Central memory CD4-positive, alpha-beta T cell (primary cell): ENCODE data around the gene LIPE.

Experiments
- DNase-seq: peaks from one replicate; pipeline ENCODE4 v3.0.0; 2022

Gene LIPE

GRCh38 chr19:42445948-42446347, 18.8 kb upstream of the LIPE start:
- no peak for DNase-seq

GRCh38 chr19:42443944-42444398, 16.8 kb upstream of the LIPE start:
- no peak for DNase-seq

- no peak for DNase-seq
These were observed 15.6 kb upstream of the LIPE start, which contains the start of gene CXCL17 for GRCh38 chr19:42442833-42443232. CXCL17 (minus strand) TSS chr19:42442946; CDS start chr19:42442832, 114 bp downstream.

GRCh38 chr19:42441049-42441445, 13.9 kb upstream of the LIPE start:
- DNase-seq = peak; percentile 39

- peak; percentile 69 for DNase-seq
These were observed 13.3 kb upstream of the LIPE start for GRCh38 chr19:42440357-42441048.

- DNase-seq = no peak
These were observed 8.8 kb upstream of the LIPE start for GRCh38 chr19:42436006-42436405.

GRCh38 chr19:42435316-42435715, 8.1 kb upstream of the LIPE start:
- DNase-seq = no peak

GRCh38 chr19:42433503-42434260, 6.5 kb upstream of the LIPE start:
- DNase-seq = peak; percentile 58

- no peak for DNase-seq
These were observed 4.3 kb upstream of the LIPE start for GRCh38 chr19:42431486-42431885.

- no peak for DNase-seq
These were observed 1.5 kb upstream of the LIPE start for GRCh38 chr19:42428676-42429075.

GRCh38 chr19:42426643-42427042, 545 bp downstream of the LIPE start:
- DNase-seq = no peak

- DNase-seq = no peak
These were observed 2.5 kb downstream of the LIPE start for GRCh38 chr19:42424712-42425131.

- no peak for DNase-seq
These were observed 2.9 kb downstream of the LIPE start for GRCh38 chr19:42424345-42424707.

- peak; percentile 93 for DNase-seq
These were observed 3.5 kb downstream of the LIPE start for GRCh38 chr19:42423462-42424344.

GRCh38 chr19:42422901-42423461, 4.2 kb downstream of the LIPE start:
- peak; percentile 63 for DNase-seq

GRCh38 chr19:42422092-42422900, 4.9 kb downstream of the LIPE start:
- DNase-seq = no peak

- no peak for DNase-seq
These were observed 5.6 kb downstream of the LIPE start for GRCh38 chr19:42421591-42422031.

GRCh38 chr19:42421101-42421500, 6.1 kb downstream of the LIPE start:
- DNase-seq = no peak

- peak; percentile 73 for DNase-seq
These were observed 7.1 kb downstream of the LIPE start for GRCh38 chr19:42420055-42420544.

- DNase-seq = no peak
These were observed 7.9 kb downstream of the LIPE start for GRCh38 chr19:42419309-42419708.

- no peak for DNase-seq
These were observed 14.5 kb downstream of the LIPE start for GRCh38 chr19:42412661-42413076.

- no peak for DNase-seq
These were observed 15.0 kb downstream of the LIPE start for GRCh38 chr19:42412227-42412626.
